Fibroblast of gingiva (primary cell): Measurements from ENCODE around the gene RALGPS2.

Experiments used
- DNase-seq: peaks from one replicate; pipeline ENCODE4 v3.0.0-alpha.2; 2011; ENCODE audit warnings: low read depth

The RALGPS2 gene

DNA sequence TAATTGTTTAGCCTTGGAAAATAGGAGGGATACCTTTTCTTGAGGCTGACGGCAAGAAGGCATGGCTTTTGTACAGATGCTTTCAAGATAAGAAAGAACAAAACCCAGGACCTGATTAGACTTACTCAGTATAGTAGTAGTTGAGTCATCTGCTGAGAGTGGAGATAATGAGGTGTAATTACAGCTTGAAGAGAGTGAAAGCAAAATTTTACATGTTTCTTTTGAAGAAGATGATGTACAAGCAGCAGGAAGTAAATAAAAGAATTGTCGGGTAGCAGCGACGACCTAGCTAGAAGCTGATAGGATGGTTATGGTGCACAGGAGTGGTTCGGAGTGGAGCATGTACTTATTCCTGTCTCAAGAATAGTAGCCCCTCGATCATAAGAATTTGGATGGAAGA lies 139.3 kb downstream of the RALGPS2 start:
- DNase-seq: no peak

DNA sequence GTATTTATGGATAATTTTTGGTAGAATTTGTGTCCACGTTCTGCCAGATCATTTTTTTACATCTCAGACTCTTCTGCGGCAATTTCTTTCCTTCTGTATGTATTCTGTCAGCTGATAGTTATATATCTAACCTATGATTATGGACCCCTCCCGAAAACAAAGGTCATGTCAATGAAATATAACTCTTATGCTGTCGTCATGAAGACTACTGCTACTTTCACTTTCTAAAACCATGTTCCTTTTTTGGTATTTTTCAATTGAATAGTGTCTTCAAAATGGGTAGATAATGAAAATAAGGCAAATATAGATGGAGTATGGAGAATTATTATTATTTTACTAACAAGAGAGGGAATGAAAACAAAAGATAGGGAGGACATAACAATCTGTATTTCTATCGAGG lies 142.6 kb downstream of the RALGPS2 start:
- peak; percentile 38 for DNase-seq

DNA sequence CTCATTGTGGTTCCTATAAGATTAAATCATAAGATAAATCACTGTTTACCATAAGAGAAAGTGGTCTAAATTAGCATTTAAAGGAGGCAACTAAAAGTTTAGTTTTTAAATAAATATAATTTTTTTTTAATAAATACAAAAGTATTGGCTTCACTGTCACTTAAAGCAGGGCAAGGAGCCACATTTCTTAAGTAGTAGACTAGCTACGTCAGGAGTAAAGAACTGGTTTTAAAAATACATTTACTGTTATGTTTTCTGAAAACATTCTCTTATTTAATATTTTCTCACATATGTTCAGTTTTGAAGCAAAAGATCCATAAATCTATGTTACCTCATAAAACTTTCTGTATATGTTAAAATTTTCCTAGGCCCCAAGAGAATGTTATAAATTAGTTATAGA lies 143.7 kb downstream of the RALGPS2 start:
- no peak for DNase-seq

GRCh38 chr1:178869119-178869697 lies 144.2 kb downstream of the RALGPS2 start:
- DNase-seq: peak; percentile 73

DNA sequence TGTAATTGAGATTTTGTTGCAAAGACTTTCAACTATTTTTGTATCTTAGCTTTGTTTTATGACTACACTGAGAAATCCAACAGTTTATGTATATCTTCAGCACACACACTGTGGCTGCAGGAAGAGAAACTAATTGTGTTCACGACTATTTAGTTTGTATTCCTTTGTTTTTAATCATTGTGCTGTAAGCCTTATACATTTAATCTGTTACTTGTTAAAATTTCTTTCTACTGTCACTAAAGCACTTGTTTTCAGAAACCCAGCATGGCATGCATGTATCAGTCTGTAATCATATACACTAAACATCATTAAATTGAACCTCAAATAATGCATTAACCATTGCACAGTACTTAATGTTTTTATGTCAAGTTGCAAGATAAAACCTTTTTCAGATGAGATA lies 145.2 kb downstream of the RALGPS2 start:
- DNase-seq: no peak

GRCh38 chr1:178870944-178871343 lies 145.9 kb downstream of the RALGPS2 start, which contains the start of gene ANGPTL1:
ANGPTL1 (minus strand) TSS chr1:178871077; CDS start chr1:178865776, 5,301 bp downstream.
- peak; percentile 14 for DNase-seq

- no peak for DNase-seq
Measured at GRCh38 chr1:178871551-178872320, 146.7 kb downstream of the RALGPS2 start.

- DNase-seq: no peak
Measured at GRCh38 chr1:178874966-178875365, 149.9 kb downstream of the RALGPS2 start.

- DNase-seq: no peak
Measured at GRCh38 chr1:178875936-178876335, 150.9 kb downstream of the RALGPS2 start.

DNA sequence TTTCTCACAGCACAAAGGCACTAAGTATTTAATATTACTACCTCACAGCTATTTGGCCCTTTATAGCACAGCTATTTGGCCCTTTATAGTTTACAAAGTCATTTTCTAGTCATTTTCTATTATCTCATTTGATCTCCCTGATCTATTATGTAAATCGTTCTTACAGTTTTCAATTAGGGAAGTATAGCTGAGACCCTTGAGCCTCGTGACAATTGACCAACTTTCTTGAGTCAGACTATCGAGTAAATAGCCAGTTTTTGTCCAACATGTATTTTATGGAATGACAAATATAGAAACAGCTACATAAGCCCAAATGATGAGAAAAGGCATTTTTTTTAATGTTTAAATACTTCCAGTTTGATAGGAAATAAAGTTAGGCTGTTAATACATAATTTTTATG lies 152.9 kb downstream of the RALGPS2 start:
- no peak for DNase-seq

- no peak for DNase-seq
Measured at GRCh38 chr1:178881950-178882349, 156.9 kb downstream of the RALGPS2 start.

DNA sequence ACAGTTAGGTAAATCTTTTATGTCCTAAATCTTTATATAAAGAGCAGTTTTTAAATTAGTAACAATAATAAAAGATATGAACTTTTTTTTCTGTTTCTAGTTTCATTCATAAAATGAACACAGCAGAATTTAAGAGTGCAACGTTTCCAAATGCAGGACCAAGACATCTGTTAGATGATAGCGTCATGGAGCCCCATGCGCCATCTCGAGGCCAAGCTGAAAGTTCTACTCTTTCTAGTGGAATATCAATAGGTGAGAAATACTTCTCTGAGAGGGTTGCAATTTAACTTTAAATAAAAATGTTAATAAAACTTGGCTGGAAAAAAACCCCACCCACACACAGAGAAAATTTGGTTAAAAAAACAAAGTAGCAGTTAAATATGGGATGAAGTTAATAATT lies 160.8 kb downstream of the RALGPS2 start:
- no peak for DNase-seq

DNA sequence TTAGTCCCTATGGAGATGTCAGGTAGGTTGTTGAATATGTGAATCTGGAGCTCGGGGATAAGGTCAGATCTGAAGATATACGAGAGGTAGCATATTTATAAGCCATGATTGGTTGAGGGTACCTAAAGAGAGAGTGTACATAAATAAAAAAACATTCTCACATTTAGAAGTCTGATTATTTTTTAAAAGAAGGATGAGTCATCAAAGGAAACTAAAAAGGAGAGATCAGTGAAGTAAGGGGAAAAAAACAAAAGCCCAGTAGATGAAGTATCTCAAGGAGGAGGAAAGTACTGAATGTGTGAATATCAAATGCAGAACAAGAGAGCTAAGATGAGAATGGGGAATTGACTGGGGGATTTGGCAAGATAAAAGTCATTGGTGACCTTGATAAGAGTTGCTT lies 161.5 kb downstream of the RALGPS2 start:
- no peak for DNase-seq

GRCh38 chr1:178895928-178896327 lies 170.9 kb downstream of the RALGPS2 start:
- no peak for DNase-seq

GRCh38 chr1:178898401-178898800 lies 173.4 kb downstream of the RALGPS2 start:
- no peak for DNase-seq

GRCh38 chr1:178899402-178899801 lies 174.4 kb downstream of the RALGPS2 start:
- no peak for DNase-seq

GRCh38 chr1:178901482-178902125 lies 176.6 kb downstream of the RALGPS2 start:
- no peak for DNase-seq

GRCh38 chr1:178908358-178908757 lies 183.3 kb downstream of the RALGPS2 start:
- peak; percentile 86 for DNase-seq

DNA sequence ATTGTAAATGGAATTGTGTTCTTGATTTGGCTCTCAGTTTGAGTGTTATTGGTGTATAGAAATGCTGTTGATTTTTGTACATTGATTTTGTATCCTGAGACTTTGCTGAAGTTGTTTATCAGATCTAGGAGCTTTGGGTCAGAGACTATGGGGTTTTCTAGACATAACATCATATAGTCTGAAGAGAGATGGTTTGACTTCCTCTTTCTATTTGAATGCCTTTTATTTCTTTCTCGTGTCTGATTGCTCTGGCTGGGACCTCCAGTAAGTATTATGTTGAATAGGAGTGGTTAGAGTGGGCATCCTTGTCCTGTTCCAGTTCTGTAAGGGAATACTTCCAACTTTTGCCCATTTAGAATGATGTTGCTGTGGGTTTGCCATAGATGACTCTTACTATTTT lies 185.0 kb downstream of the RALGPS2 start:
- DNase-seq: no peak

DNA sequence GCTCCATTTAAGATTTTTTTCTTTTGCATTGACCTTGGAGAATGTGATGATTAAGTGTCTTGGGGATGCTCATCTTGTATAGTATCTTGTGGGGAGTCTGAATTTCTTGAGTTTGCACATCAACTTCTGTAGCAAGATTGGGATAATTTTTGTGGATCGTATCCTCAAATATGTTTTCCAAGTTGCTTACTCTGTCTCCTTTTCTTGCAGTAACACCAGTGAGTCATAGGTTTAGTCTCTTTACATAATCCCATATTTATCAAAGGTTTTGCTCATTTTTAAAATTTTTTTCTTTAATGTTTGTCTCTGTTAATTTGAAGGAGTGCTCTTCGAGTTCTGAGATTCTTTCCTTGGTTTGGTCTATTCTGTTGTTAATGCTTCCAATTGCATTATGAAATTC lies 187.6 kb downstream of the RALGPS2 start:
- no peak for DNase-seq

DNA sequence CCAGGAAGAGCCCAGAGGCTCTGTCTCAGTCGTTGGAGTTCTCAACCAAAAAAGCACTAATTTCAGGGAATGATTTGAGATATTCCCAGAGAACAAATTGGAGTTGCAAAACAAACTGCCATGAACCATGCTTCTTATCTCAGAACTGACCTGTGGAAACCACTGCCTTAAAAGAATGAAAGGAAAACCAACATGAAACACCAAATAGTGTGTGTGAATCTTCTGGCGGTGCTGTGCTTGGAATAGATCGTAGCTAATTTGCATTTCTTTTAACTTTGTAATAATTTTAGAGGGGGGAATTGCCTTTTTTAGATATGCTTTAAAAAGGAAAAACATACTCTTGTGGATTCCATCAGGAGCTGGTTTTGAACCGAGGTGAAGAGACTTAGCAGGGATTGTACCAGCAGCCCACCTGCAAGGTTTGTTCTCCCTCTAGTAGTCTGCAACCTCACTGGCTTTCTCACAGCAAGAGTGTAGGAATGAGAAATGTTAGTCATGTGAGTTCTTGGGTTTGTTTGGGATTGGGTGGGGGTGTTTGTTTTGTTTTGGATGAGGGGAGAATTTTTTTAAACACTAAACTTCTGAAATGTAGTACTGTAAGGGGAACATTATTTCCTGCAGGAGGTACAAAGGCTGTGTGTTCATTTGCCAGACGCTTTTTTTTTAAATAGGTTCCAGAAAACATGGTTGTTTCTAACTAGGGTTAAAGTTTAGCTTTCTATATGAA lies 191.6 kb downstream of the RALGPS2 start:
- DNase-seq: no peak

GRCh38 chr1:178918308-178918707 lies 193.3 kb downstream of the RALGPS2 start:
- DNase-seq: no peak

DNA sequence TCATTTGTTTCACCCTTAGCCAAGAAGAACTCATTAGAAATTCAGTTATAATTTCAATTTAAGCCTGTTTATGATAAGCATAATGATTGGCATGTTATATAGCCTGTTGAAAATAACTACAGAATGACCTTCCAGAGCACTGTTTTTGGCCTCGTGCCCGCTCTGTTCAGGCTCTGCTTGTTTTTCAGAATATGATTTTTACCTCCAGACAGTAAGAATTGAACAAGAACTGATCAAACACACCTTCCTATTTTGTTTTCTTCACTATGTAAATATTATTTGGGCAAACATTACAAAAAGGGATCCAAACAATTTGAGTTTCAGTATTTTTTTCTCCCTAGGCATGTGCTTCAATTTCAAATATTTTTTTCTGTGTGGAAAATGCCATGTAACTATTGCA lies 193.9 kb downstream of the RALGPS2 start:
- DNase-seq: no peak
